ENCODE results near the gene COLEC12.

DNA sequence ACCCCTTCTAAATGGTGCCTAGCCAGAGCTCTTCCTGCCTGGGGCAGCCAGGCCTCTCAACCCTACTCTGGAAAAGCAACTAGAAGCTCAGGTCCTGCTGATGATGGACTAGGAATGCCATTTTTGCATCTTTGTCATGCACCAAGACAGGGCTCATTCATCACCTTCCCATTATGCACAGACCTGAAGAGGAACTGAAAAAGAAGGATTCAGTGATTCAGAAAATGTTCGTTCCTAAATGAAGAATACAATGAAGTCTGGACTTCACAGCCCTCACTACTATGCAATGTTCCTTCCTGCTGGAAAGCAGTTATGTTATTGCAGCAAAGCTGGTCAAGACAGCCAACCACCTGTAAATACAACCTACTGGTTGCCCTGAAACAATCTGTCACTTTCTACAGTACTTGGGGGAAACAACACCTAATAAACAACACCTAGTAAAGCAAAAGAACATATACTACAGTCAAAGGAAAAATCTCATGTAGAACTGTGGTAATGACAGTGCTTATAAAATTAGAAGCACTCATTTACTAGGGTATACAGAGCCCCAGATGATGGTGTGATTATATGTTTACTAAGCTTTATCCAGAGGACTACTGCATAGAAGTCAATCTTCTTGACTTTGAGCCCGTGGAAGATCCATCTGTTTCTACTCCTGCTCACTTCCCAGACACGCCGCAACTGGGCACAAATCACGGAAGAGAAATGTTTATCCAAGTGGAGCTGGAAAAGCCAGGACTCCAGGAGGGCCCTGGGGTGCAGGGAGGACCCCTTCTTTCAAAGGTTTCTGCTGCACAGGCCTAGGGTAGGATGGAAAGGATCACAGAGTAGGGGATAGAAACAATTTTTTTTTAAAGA, 129.5 kb downstream of the COLEC12 start:
- TF ChIP-seq, protein P1, sequence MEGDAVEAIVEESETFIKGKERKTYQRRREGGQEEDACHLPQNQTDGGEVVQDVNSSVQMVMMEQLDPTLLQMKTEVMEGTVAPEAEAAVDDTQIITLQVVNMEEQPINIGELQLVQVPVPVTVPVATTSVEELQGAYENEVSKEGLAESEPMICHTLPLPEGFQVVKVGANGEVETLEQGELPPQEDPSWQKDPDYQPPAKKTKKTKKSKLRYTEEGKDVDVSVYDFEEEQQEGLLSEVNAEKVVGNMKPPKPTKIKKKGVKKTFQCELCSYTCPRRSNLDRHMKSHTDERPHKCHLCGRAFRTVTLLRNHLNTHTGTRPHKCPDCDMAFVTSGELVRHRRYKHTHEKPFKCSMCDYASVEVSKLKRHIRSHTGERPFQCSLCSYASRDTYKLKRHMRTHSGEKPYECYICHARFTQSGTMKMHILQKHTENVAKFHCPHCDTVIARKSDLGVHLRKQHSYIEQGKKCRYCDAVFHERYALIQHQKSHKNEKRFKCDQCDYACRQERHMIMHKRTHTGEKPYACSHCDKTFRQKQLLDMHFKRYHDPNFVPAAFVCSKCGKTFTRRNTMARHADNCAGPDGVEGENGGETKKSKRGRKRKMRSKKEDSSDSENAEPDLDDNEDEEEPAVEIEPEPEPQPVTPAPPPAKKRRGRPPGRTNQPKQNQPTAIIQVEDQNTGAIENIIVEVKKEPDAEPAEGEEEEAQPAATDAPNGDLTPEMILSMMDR (IDR thresholded peaks at IDR 0.05; ENCODE audit: insufficient read depth, low read length, poor library complexity, severe bottlenecking) = no peak
- no peak for TF ChIP-seq EZH2phosphoT487 (conservative IDR thresholded peaks at IDR 0.05; ENCODE audit: low read length)
